ENCODE results near the gene NECTIN4.
A peak's percentile ranks its signal among the peaks of the same experiment; 100 is the strongest.
"Not testable (repeated sequence)": the region's sequence is repeated elsewhere in the genome, so short reads cannot be mapped to it uniquely, and the experiment has no call there.

Gene NECTIN4
- 0 to 0.17 reads per million in 2 donors for total RNA-seq

DNA sequence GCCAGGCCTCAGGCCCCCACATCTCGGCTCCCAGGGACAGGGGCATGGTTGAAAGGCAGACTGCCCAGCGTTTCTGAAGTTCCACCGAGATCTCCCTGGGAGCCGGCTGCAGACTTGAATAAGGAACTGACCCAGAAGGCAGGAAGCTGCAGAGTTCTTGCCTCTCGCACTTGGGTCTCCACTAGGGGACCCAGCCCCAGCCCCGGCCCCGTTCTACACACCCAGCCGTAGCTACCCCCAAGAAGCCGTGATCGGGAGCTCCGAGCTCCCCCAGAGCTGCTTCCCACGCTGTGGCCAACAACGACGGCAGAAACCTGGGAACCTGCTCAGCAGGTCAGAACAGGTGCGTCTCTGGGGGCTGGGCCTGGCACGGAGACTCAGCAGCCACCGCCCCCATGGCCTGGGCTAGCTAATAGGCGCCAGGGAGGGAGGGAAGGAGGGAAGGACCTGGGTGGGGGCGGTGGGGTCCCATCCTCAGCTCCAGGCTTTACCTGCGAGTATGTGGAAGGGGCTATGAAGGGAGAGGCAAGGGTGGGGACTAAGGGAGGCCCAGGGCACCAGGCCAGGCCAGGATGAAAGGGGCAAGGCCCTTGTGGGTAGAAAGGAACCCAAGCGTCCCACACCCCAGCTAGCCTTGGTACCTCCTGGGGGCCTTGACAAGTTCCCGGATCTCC, at the start of gene NECTIN4:
NECTIN4 (minus strand) TSS at position 308 of the 674 bp plus-strand sequence; CDS start at position 46, 262 bp downstream.
- no peak for DNase-seq

DNA sequence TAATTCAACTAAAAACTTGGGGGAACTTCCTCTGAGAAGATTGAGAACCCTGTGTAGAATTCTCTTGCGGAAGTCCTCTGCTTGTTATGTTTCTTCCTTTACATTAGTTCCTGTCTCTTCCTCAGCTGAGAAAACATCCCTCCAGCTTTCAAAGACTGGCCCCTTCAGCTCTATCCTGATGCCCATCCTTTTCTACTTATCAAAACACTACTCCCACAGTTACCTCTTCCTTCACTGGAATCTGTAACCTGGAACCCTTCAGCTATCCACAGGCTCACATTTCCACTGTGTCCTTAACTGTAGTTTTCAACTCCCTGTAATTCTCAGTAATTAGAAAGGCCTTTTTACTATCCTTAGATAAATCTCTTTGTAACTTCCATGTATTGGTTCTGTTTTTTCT, 49.1 kb upstream of the NECTIN4 start:
- DNase-seq: no peak

- DNase-seq: no peak
Observed at GRCh38 chr1:161137881-161138280, 48.5 kb upstream of the NECTIN4 start.

DNA sequence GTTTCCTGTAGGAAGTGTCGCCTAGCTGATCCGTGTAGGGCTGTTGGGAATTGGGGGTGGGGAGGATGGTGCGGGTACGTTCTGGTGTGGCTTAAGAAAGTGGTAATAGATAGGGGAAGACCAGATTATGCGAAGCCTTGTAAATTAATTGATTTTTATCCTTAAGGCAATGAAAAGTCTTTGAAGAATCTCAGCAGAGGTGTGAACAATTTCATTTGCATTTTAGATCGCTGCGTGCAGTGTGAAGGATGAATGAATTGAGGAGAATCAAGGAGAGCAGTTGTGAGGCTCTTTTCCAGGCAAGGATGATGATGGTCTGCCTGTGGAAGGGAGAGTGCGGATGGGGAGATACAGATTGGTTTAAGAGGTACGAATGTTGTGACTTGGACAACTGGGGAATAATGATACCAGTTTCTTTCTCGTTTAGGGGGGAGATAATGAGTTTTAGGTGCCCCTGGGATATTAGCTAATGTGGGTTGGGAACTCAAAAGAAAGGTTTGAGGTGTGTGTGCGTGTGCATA, 43.9 kb upstream of the NECTIN4 start:
- no peak for DNase-seq

- DNase-seq: peak; percentile 74
Observed at GRCh38 chr1:161132410-161133219, 43.3 kb upstream of the NECTIN4 start, which contains the start of gene DEDD. TSS of gene DEDD (minus strand) at chr1:161132667. CDS start at chr1:161124462, 8,205 bp downstream.

- DNase-seq: no peak
Observed at GRCh38 chr1:161131523-161132409, 42.4 kb upstream of the NECTIN4 start.

DNA sequence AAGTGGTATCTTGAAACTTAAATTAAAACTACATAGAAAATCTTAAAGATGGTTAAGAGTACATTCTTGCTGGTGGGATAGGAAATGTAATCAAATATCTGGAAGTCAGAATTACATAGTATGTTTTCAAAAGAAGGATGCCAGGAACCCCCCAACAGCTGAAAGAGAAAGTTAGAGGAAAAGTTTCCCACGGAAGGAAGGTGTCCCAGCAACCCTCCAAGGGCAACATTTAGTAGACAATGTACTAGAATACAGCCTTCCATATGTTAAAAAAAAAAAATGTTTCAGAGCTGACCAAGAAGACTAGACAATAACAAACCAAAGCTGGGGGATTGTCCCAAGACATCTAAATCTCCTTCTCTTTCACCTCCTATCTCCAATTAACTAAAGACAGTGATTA, 40.9 kb upstream of the NECTIN4 start:
- DNase-seq: no peak

DNA sequence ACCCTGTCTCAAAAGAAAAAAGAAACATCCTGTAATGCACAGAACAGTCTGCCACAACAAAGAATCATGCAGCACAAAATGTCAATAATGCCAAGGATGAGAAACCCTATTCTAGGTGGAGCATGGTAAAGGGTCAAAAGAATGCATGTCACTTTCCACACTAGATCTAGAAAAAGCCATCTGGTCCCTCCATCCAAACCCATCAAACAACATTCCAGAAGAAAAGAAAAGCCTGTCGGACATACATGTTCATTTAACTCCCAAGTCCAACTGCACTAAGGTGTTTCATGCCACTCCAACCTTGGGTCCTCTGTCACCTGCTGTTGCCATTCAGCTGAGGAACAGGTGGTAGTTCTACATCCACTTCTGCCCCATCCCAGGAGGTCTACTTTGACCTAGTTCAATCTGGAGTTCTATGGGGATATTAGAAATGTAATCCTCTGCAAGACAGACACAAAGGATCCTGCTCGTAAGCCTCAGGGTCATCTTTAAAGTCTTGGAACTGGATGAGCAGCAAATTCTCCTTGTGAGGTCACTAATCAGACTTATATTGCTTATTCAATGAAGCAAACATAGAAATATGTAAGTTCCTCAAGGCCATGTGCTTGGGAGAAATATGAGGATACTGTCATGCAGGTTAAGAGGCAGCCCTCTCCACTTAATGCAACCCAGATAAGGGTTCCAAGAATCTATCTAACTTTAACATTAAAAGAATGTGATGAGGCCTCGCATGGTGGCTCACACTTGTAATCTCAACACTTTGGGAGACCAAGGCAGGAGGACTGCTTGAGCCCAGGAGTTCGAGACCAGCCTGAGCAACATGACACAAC, 39.4 kb upstream of the NECTIN4 start:
- no peak for DNase-seq

DNA sequence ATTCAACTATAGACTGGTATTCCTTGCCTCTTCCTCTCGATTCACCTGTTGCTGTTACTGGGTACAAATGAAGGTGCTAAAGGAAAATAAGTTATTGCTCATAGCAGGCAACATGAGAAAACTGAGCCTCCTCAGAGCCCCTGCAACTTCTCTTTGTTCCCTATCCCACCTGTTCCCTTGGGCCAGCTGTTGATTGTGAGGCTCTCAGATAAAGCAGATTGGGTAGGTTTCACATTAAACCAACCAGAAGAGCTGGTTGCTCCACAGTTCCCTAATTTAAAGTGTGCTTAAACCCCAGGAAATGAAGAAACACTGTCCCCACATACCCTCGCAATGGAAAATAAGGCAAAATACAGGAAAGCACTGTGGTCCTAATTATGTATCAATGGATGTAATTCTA, 38.3 kb upstream of the NECTIN4 start:
- no peak for DNase-seq

DNA sequence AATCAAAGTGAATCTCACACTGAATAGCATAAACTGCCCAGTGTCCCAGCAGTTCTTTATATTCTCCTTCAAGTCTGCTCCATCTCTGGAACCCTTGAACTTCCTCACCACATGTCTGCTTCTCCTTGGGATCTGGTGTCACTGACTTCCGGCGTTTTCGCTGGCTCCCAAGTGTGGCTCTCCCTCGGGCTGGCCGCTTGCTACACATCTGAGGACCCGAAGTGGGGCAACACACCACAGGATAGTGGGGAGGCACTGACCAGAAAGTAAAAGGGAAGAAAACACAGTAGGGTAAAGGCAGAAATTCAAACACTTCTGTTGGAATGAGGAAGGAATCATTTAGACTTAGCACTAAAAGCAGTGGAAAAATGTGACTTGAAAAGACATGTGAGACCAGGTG, 33.6 kb upstream of the NECTIN4 start:
- DNase-seq: no peak

DNA sequence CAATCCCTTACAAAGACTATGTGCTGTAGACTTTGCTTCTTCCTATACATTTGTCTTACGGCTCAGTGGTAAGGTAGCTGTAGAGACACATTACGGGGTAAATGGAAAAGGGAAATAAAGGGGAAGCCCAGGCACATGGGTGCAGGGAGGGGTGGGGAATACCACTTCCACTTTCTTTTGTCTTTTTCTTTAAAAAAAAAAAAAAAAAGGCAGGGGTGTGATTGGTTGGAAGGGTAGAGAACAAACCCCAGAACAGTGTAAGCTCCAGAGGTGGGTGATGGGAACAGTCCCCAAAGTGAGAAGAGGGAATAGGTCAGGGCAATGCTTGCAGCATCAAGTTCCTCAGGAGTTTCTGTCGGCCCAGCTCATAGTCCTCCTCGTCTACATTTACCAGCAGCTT, 32.5 kb upstream of the NECTIN4 start:
- DNase-seq: no peak

DNA sequence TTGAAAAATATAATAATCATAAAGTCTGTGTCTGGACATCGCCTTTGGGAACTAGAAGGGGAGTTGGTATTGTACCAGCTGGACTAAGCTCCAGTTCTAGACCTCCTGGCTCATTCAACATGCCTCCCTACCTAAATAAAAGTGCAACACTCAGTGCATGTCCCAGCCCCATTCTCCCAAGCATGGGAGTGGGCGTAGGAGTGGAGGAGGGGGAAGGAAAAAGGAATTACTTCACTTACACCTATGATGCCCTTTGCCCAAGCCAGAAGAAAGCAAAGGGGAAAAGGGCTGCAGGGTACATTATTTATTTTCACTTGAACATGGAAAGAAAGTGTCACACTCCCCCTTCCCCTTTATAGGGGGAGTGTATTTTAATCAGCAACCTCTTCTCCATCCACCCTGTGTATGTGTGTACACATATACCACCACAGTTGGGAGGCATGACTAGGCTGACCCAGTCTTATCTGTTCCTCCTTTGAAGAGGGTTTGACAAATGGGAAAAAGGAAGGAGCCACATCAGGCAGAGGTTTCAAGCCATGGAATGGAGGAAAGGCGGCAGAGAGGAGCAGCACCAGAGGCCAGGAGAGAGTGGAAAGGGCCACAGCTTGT, 31.8 kb upstream of the NECTIN4 start:
- no peak for DNase-seq

DNA sequence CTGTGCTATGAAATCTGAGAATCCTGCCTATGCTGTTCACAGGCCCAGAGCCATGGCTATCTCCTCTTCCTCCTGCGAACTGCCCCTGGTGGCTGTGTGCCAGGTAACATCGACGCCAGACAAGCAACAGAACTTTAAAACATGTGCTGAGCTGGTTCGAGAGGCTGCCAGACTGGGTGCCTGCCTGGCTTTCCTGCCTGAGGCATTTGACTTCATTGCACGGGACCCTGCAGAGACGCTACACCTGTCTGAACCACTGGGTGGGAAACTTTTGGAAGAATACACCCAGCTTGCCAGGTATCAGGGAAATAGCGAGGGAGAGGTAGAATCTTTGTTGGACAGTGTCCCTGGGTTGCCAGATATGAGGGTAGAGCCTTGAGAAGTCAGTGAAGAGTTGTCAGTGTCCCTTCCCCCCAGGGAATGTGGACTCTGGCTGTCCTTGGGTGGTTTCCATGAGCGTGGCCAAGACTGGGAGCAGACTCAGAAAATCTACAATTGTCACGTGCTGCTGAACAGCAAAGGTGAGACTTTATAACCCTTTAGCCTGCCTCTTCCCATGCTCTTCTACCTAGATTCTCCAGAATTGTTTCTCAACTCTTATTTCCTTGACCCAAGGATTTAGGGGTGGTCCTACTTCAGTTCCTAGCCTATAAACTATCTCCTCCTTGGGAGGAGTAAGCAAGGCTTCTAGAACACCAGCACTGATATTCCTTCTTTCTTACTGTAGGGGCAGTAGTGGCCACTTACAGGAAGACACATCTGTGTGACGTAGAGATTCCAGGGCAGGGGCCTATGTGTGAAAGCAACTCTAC, 29.9 kb upstream of the NECTIN4 start:
- DNase-seq: no peak

- DNase-seq: peak; percentile 75
Observed at GRCh38 chr1:161117759-161118581, 28.6 kb upstream of the NECTIN4 start, which contains the start of the genes NIT1 and PFDN2. TSS of gene NIT1 (plus strand) at chr1:161118105. CDS start at chr1:161118177, 72 bp downstream. TSS of gene PFDN2 (minus strand) at chr1:161118037. CDS start at chr1:161118026, 11 bp downstream.

- not testable (repeated sequence) for DNase-seq
Observed at GRCh38 chr1:161115961-161116360, 26.6 kb upstream of the NECTIN4 start.

DNA sequence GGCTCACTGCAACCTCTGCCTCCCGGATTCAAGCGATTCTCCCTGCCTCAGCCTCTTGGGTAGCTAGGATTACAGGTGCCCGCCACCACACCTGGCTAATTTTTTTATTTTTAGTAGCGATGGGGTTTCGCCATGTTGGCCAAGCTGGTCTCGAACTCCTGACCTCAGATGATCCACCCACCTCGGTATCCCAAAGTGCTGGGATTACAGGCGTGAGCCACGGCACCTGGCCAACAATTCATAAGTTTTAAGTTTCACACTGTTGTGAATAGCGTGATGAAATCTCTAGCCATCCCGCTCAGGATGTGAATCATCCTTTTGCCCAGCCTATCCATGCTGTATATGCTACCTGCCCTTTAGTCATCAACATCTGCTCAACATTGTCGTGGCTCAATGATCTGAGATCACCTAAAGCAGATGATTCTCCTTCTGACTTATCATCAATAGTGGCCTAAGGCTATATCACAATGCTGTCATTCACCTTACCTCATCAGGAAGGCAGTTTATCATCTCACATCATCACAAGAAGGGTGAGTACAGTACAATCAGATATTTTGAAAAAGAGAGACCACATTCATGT, 25.9 kb upstream of the NECTIN4 start:
- no peak for DNase-seq

GRCh38 chr1:161114556-161114955, 25.2 kb upstream of the NECTIN4 start:
- no peak for DNase-seq

DNA sequence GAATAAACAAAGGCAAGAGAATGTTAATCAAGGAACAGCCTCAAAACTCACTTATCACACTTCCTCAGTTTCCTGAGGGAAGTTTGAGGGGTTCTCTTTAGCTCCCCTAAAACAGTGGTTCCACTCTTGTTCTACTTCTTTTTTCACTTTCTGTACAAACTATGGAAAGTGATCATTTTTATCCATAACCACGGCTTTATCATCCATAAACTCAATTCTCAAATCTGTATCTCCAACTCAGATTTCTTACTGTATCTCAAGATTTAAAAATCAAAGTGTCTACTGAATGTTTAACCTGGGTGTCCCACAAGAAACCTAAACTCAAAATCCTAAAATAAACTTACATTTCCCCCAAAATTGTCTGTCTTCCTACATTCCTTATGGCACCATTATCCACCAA, 24.6 kb upstream of the NECTIN4 start:
- no peak for DNase-seq

DNA sequence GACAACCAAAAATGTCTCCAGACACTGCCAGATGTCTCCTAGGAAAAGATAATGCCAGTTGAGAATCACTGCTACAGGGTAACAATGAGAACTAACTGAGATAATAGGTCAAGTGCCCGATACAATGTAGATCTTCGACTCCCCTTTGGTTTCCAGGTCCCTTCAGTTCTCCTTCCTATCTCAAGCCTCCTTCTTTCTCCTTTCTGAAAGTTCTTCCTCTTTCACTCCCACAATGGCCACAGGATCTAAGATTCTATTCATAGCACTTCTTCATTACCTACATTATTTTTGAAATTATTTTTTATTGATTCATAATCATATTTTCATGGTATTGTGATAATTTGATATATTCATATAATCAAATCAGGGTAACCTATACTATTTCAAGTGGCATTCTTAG, 22.2 kb upstream of the NECTIN4 start:
- no peak for DNase-seq

All from activated gamma-delta T cell (primary cell).